RWPE1 (cell line): ENCODE data around the gene GADD45GIP1.

ENCODE experiments used
- CTCF ChIA-PET: fragments of 350-600 bp; sonication (Branson Sonifier 250); formaldehyde crosslinking; extraction: SDS; loops from one replicate; lab custom pipeline; 2021; lab: Yijun Ruan, JAX
- POLR2A ChIA-PET: fragments of 400-600 bp; formaldehyde crosslinking; extraction: SDS; loops from one replicate; lab custom pipeline; 2020; ENCODE audit warnings: antibody characterized with exemption; ENCODE audit not compliant: low non-redundant PET; lab: Yijun Ruan, JAX
- DNase-seq: peaks from one replicate; pipeline ENCODE4 v3.0.0; 2012; ENCODE audit warnings: low spot score
- H3K27ac ChIP-seq: fragments of 450-650 bp; 2 replicates; pipeline ENCODE4 v1.5.1; 2017
- CTCF ChIP-seq: fragments of 450-650 bp; conservative IDR thresholded peaks from 2 replicates; pipeline ENCODE4 v1.5.1; 2017; ENCODE audit warnings: low read depth, mild to moderate bottlenecking

GADD45GIP1 gene

GRCh38 chr19:12996406-12997094, 39.5 kb upstream of the GADD45GIP1 start:
- peak overlapping the region; percentile 98 for H3K27ac ChIP-seq
- no peak for DNase-seq
- TF ChIP-seq CTCF = 0 out of 2 replicates have a peak, but pooled peaks have one; percentile 17
- ChIA-PET POLR2A (interaction anchor here (1.1 kb wide), 1 partner anchor 10 kb away, joined by 6 read pairs; no protein-coding TSS in a partner anchor), CTCF (interaction anchor here (0.6 to 1.3 kb wide), 4 partner anchors 9 to 716 kb away, joined by 3 to 4 read pairs (median 4); no protein-coding TSS in a partner anchor)

GRCh38 chr19:12995596-12996405, 38.8 kb upstream of the GADD45GIP1 start:
- DNase-seq = no peak
- ChIA-PET CTCF (interaction anchor here (0.6 kb wide), 1 partner anchor 12 kb away, joined by 3 read pairs; no protein-coding TSS in a partner anchor), POLR2A (interaction anchor here (1.1 kb wide), 1 partner anchor 11 kb away, joined by 6 read pairs; no protein-coding TSS in a partner anchor)
- TF ChIP-seq CTCF = no peak
- peak overlapping the region; percentile 98 for H3K27ac ChIP-seq

GRCh38 chr19:12994701-12995595, 37.9 kb upstream of the GADD45GIP1 start, which contains the start of gene NFIX:
Gene NFIX (plus strand): TSS chr19:12995475. CDS start chr19:12995838, 363 bp downstream.
- DNase-seq = no peak
- POLR2A ChIA-PET = interaction anchor here (0.6 kb wide), 1 partner anchor 14 kb away, joined by 4 read pairs; no protein-coding TSS in a partner anchor
- peak within 1 kb of the TSS; percentile 98 for H3K27ac ChIP-seq
- CTCF ChIA-PET = interaction anchor here (0.8 to 1.2 kb wide), 2 partner anchors 17 to 66 kb away, joined by 3 read pairs; no protein-coding TSS in a partner anchor
- TF ChIP-seq CTCF = no peak

DNA sequence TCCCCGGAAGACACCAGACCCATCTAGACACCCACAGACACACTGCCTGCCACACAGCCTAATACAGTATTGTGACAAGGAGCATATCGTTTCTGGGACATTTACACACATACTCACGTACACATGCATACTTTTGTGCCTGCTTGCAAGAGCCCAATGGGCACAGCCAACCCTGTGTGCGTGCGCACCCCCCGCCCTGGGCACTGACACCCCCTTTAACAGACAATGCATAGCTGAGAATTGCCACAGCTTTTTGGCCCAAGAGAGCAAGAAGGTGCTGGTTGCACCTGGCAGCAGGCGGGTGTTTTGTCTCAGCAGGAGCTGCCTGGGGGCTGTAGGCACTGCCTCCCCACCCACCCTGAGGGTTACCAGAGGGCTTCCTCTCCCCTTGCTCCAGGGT, 36.5 kb upstream of the GADD45GIP1 start:
- ChIA-PET POLR2A (no interaction called here), CTCF (no interaction called here)
- DNase-seq = no peak
- TF ChIP-seq CTCF = no peak
- H3K27ac ChIP-seq = peak overlapping the region; percentile 98

DNA sequence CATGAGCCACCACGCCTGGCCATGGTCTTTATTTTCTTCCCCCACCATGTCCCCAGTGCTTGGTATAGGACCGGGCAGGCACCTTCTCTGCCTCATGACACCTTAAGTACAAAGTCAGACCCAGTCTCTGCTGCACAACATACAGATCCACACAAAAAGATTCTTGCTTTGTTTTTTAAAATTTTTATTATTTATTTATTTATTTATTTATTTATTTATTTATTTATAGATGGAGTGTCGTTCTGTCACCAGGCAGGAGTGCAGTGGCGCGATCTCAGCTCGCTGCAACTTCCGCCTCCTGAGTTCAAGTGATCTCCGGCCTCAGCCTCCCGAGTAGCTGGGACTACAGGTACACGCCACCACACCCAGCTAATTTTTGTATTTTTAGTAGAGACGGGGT, 35.7 kb upstream of the GADD45GIP1 start:
- POLR2A ChIA-PET = no interaction called here
- DNase-seq = no peak
- peak overlapping the region; percentile 98 for H3K27ac ChIP-seq
- CTCF ChIA-PET = interaction anchor here (0.6 kb wide), 2 partner anchors 16 to 71 kb away, joined by 4 to 5 read pairs; no protein-coding TSS in a partner anchor
- no peak for TF ChIP-seq CTCF
